HG02623 (cell line): ENCODE measurements around the gene TMEM62.
"Not testable (repeated sequence)": the region's sequence is repeated elsewhere in the genome, so short reads cannot be mapped to it uniquely, and the experiment has no call there.

Source experiments
- ATAC-seq: cut with Tn5 transposase; IDR thresholded peaks from one replicate; pipeline ENCODE4 v1.9.1; 2021; ENCODE audit warnings: moderate library complexity; ENCODE audit not compliant: unreplicated experiment

The TMEM62 gene

DNA sequence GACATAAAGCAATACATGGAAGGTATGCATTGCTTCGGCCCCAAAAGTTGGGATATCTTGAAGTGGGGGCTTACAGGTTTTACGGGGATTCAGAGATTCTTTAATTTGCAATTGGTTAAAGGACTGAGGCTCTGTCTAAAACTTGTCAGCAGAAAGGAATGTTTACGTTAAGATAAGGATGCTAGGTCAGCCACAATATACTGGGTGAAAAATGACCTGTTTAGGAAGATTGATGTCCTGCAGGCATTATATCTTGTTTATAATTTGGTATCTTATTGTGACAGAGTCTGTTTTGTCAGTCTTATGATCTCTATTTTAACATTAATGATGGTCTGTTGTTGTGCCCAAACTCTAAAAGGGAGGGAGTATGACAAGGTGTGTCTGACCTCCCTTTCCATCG lies 36.5 kb downstream of the TMEM62 start:
- ATAC-seq, result no peak

DNA sequence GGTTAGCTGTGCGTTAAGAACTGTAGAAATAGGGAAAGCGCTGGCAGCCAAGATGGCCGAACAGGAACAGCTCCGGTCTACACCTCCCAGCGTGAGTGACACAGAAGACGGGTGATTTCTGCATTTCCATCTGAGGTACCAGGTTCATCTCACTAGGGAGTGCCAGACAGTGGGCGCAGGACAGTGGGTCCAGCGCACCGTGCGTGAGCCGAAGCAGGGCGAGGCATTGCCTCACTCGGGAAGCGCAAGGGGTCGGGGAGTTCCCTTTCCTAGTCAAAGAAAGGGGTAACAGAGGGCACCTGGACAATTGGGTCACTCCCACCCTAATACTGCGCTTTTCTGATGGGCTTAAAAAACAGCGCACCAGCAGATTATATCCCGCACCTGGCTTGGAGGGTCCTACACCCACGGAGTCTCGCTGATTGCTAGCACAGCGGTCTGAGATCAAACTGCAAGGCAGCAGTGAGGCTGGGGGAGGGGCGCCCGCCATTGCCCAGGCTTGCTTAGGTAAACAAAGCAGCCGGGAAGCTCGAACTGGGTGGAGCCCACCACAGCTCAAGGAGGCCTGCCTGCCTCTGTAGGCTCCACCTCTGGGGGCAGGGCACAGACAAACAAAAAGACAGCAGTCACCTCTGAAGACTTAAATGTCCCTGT lies 42.4 kb downstream of the TMEM62 start:
- not testable (repeated sequence) for ATAC-seq

DNA sequence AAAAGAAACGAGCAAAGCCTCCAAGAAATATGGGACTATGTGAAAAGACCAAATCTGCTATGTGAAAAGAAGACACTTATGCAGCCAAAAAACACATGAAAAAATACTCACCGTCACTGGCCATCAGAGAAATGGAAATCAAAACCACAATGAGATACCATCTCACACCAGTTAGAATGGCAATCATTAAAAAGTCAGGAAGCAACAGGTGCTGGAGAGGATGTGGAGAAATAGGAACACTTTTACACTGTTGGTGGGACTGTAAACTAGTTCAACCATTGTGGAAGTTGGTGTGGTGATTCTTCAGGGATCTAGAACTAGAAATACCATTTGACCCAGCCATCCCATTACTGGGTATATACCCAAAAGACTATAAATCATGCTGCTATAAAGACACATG lies 43.8 kb downstream of the TMEM62 start:
- not testable (repeated sequence) for ATAC-seq

DNA sequence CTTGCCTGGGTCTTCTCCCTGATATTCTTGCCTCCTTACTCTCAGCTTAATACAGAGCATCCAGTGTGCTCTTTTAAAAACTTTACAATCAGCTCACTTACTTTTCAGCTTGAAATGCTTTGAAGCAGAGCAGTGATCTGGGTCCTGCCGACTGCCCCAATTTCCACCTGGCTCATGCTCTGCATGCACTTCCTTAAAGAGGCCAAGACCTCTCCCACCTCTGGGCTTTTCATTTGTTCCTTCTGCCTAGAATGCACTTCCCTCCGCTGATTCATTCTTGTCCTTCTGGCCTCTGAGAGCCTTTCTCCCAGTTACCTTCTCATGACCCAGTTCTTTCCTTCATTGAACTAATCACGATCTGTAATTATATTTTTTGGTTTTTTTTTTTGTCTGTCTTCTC lies 49.9 kb downstream of the TMEM62 start:
- no peak for ATAC-seq

DNA sequence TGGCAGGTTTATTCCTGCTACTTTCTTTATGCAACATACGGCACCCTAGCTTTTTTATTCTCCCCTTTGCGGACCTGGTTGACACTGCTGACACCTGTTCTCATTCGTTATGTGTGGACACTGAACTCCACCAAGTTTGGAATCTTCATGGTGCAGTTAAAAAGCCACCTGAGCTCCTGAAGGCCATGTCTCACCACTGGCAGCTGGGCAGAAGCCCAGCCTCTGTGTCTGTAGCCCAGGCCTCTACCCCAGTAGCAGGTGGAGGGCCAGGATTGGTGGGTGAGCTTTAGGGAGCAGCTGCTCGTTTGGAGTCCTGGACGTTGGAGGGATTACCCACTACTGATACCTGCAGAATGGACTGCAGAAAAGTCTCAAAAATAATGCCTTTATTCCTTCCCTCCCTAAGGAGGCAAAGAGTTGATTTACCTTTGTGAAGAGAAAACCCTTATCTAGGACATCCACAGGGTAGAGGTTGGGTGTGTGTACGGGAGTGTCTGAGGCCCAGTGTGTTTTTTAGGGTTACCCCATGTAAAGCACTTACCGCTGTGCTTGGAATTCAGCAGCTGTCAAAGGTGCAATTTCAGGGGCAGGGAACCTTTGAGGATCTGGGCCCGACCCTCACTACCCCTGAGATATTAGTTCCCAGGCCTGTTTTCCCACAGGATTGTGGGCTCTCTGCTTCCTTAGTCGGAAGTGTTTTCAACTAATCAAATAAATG lies 51.2 kb downstream of the TMEM62 start:
- ATAC-seq, result no peak

DNA sequence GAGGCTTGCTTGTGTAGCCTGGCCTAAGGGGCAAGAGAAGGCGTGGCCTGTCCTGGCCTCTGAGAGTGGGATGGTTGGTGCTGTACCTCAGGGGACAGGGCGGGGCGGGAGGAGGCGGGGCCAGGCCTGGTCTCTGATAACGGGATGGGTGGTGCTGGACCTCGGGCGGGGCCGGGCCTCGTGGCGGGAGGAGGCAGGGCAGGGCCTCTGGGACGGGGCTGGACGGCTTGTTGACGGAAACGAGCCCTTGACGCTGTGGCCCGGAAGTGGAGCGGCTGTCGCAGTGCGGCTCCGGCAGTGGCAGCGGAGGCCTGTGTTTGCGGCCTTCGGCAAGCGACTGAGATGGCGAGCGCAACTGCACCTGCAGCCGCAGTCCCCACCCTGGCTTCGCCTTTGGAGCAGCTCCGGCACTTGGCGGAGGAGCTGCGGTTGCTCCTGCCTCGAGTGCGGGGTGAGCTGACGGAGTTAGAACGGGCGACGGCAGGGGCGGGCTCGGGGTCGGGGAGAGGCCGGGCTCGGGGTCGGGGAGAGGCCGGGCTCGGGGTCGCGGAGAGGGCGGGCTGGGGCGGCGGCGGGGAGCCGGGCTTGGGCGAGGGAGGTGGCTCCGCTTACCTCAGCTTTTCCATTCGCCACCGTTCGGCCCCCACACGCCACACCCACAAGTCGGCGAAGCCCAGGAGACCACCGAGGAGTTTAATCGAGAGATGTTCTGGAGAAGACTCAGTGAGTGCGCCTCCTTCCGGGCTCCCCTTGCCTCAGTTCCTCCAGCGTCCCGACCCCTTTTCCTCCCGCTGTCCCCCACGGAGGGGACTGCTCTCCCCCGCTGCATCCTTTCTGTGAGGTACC lies 52.0 kb downstream of the TMEM62 start, which contains the start of gene CCNDBP1:
TSS of gene CCNDBP1 (plus strand) at position 247 of the 846 bp plus-strand sequence. CDS start at position 343, 96 bp downstream.
- peak; percentile 91 for ATAC-seq

DNA sequence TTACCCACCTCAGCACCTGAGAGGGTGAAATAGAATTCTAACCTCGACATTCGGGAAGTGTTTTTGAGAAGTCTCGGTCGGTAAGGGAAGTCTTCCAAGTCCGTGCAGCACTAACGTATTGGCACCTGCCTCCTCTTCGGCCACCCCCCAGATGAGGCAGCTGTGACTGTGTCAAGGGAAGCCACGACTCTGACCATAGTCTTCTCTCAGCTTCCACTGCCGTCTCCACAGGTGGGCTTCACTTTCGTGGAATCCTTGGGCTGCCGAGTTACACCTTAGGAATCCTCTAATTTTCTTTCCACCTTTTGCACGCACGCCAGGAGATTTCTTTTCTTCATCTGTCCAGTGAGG lies 52.6 kb downstream of the TMEM62 start:
- ATAC-seq, result peak; percentile 21

DNA sequence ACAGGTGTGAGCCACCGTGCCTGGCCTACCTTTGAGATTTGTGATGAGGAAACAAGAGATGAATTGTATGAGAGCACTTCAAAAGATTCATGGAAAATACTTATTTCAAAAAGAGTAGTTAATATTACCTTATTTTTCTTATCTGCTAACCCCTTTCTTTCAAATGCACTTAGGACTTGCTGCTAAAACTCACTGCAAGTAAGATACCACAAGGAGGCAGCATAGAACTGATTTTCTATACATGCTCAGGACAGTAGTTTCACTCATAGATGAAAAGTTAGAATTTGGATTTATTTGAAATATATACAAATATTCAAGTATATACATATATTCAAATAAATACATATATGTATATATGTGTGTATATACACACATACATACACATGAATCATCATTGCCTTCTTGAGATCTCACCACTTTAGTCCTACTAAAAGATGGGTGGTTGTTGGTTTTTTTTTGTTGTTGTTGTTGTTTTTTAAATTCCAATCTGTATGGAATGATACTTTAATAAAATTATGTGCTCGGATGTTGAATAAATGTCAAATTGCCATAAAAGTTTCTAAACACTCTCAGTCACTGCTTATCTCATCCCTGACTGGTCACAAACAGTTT lies 54.3 kb downstream of the TMEM62 start:
- no peak for ATAC-seq

DNA sequence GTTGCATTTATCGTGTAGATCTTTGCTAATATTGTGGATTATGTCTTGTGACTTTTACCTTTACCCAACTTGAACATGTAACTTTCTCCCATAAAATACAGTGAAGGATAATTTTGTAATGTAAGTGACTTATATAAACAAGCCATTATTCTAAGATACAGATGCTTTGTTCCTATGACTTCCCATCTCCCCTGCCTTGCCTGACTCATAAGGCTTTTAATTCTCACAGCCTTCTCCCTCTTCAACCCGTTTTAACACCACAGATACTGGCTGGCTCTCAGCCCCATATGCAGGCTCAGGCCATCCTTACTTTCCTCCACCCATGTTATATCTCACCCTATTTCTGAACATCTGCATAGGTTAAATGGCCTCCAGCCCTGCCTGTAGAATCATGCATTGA lies 55.9 kb downstream of the TMEM62 start:
- no peak for ATAC-seq

DNA sequence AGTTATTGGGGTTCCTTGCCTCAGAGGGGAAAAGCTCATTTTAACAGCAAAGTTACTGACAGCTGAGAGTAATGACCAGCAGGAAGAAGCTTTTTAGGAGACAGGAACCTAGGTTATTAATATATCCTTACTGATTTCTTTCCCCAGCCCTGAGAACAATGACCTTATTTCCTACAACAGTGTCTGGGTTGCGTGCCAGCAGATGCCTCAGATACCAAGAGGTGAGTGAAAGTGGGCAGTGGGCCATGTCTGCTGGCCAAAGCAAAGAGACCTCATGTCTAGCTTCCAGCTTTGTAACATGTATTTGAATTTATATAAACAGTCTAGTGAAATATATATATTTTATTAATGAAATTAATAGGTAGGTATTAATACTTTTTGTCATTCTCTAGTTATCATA lies 56.8 kb downstream of the TMEM62 start:
- ATAC-seq, result no peak

DNA sequence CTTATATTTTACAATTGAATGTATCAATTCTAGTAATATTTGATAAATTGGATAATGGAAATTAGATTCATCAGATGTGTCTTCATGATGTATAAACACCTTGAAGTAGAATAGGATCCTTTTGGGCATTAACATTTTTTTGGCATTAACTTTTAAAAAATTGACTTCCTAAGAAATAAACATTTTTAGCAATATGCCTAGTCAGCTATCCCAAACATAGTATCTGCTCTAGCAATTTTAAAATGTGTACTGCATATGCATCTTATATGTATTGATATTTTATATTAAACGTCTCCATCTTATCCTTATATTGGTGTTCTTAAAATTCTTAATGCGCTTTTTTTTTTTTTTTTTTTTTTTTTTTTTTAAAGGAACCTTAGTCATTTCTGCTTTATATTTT lies 60.3 kb downstream of the TMEM62 start:
- no peak for ATAC-seq

DNA sequence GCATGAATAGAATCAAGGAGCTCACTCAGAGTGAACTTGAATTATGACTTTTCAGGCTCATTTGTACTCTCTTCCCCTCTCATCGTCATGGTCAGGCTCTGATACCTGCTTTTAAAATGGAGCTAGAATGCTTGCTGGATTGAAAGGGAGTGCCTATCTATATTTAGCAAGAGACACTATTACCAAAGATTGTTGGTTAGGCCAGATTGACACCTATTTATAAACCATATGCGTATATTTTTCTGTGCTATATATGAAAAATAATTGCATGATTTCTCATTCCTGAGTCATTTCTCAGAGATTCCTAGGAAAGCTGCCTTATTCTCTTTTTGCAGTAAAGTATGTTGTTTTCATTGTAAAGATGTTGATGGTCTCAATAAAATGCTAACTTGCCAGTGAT lies 61.4 kb downstream of the TMEM62 start:
- ATAC-seq, result no peak

DNA sequence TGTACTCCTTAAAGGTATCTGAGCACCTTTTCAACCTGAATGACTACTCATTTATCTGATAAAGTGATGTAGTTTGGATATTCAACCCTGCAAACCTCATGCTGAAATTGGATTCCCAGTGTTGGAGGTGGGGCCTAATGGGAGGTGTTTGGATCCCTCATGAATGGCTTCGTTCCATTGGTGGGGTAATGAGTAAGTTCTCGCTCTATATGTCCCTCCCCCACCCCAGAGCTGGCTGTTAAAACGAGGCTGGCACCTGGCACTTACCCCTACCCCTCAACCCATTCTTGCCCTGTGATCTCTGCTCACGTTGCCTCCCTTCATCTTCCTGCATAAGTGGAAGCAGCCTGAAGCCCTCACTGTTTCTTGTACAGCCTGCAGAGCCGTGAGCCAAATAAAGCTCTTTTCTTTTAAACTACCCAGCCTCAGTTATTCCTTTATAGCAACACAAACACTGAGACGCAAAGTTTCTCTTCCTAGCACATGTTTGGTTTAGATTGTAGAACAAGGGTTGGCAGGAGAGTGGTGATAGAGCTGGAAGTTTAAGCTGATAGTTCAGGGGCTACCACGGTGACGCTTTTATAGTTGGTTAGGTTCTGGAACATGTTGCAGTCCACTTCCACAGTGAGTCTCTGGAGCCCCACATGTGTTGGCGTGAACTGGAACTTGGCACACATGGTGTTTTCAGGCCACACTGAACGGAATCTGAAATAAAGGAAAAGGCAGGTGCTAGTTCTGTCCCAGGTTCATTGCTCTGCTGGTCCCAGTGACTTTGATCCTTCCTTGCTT lies 63.6 kb downstream of the TMEM62 start:
- ATAC-seq, result no peak

DNA sequence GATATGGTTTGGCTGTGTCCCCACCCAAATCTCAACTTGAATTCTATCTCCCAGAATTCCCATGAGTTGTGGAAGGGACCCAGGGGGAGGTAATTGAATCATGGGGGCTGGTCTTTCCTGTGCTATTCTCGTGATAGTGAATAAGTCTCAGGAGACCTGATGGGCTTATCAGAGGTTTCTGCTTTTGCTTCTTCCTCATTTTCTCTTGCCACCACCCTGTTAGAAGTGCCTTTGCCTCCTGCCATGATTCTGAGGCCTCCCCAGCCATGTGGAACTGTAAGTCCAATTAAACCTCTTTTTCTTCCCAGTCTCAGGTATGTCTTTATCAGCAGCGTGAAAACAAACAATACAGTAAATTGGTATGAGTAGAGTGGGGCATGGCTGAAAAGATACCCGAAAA lies 64.4 kb downstream of the TMEM62 start:
- ATAC-seq, result not testable (repeated sequence)

DNA sequence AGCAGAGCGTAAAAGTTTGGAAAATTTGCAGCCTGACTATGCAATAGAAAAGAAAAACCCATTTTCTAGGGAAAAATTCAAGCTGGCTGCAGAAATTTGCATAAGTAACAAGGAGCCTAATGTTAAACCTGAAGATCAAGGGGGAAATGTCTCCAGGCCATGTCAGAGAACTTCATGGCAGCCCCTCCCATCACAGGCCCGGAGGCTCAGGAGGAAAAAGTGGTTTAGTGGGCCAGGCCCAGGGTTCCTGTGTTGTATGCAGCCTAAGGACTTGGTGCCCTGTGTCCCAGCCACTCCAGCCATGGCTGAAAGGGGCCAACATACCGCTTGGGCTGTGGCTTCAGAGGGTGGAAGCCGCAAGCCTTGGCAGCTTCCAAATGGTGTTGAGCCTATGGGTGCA lies 65.2 kb downstream of the TMEM62 start:
- not testable (repeated sequence) for ATAC-seq

DNA sequence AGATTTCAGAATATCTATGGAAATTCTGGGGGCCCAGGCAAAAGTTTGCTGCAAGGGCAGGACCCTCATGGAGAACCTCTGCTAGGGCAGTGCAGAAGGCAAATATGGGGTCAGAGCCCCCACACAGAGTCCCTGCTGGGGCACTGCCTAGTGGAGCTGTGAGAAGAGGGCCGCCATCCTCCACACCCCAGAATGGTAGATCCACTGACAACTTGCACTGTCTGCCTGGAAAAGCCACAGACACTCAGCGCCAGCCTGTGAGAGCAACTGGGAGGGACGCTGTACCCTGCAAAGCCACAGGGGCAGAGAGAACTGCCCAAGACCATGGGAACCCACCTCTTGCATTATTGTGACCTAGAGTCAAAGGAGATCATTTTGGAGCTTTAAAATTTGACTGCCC lies 65.6 kb downstream of the TMEM62 start:
- no peak for ATAC-seq

DNA sequence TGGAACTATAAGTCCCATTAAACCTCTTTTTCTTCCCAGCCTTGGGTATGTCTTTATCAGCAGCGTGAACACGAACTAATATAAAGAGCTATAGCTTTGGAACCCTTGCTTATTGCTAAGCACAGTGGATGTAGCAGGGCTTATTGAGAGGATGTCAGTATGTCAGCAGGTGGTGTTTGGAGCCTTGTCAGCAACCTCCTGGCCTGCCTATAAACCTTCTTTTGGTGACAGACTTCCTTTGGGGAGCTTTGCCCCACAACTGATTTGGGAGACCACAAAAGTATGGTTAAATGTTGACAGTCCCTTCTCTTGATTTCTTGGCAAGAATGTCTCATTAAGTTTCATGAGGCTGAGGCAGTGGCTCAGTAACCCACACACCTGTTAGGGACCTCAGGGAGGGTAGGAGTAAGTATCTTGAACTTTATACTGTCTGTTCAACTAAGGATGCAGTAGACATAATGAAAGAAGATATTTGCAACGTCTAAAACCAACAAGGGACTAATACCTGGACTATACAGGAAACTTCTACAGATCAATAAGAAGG lies 66.6 kb downstream of the TMEM62 start:
- ATAC-seq, result no peak

DNA sequence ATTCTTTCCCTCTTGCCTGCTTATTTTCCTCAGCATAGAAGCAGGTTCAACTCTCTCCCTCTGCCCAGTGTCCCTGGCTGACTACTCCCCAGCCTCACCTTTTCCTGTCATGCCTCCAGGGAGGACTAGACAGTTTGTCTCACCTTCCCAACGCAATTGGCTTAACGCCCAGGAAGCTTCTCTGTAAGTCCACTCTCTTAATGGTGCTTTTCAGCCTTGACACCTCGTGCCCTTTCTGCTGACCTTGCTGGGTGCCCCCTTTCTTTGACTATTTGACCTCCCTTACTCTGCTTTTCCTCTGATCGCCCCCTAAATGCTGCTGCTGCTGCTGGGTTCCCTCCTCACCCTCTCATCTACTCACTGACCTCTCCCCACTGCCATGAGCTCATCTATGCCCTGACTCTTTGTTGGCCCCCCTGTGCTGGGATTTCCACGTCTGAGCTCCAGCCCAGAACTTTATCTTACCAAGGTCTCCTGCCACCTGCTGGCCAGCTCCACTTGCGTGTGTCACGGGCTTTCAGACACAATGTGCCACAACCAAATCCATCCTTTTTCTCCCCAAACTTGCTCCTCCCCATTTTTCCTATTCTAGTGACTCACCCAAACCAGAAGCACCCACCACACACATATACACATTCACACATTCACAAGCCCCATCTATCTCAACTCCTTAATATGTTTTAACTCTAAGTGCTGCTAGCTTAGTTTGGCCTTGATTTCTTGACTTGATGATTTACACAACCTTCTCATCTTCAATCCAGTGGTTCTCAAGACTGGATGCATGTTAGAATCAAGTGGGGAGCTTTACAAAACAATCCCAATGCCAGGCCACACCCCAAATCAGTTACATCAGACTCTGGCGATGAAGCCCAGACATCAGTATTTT lies 70.9 kb downstream of the TMEM62 start:
- no peak for ATAC-seq

DNA sequence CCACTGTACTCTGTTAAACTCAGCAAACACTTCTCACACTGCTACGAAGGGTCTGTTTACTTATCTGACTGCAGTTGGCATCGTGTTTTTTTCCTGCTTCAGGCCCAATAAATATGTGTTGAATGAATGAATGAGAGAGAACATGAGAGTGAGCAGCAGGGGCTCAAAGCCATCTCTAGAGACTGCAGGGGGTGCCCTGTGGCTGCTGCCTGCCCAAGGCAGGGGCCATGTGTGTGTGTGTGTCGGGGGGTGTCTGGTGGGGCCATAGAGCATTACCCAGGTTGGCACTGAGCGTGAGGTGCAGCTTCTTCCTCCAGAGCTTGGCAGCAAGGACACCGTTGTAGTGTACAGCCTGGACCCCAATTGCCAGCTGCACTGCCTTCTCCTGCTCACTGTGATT lies 72.7 kb downstream of the TMEM62 start:
- ATAC-seq, result no peak
